WTC11 (cell line): ENCODE measurements around the gene COG2. TPM values are rescaled to one million over a fixed set of nuclear protein-coding genes. Genes with fewer than 3 reads are reported as not detected.

Experiments used
- ATAC-seq: fragments of 200-7000 bp; cut with Tn5 transposase; 2 replicates; pipeline ENCODE4 v1.10.0; 2021; ENCODE audit warnings: mild to moderate bottlenecking, moderate library complexity
- CTCF ChIA-PET: fragments of 300-600 bp; sonication (Branson Sonifier 250); formaldehyde crosslinking; loops from one replicate; lab custom pipeline; 2021; ENCODE audit warnings: antibody characterized with exemption; lab: Charles Lee
- POLR2A ChIA-PET: fragments of 350-600 bp; sonication (Branson Sonifier 250); formaldehyde crosslinking; loops from one replicate; lab custom pipeline; 2021; ENCODE audit warnings: antibody characterized with exemption; lab: Charles Lee
- DNase-seq: peaks from one replicate; pipeline ENCODE4 v3.0.0; 2021; ENCODE audit warnings: low spot score
- H3K27ac Mint-ChIP-seq: 2 replicates; pipeline ENCODE4 v1.8.0; 2021; ENCODE audit warnings: mixed read lengths
- H3K27me3 Mint-ChIP-seq: 2 replicates; pipeline ENCODE4 v1.8.0; 2021; ENCODE audit warnings: low read depth, mild to moderate bottlenecking, moderate library complexity, mixed read lengths
- H3K36me3 Mint-ChIP-seq: 2 replicates; pipeline ENCODE4 v1.8.0; 2021; ENCODE audit warnings: mixed read lengths
- H3K4me1 Mint-ChIP-seq: 2 replicates; pipeline ENCODE4 v1.8.0; 2022; ENCODE audit warnings: mixed read lengths
- H3K4me3 Mint-ChIP-seq: 2 replicates; pipeline ENCODE4 v1.8.0; 2021; ENCODE audit warnings: mild to moderate bottlenecking, moderate library complexity, mixed read lengths
- H3K9me3 Mint-ChIP-seq: 2 replicates; pipeline ENCODE4 v1.8.0; 2021; ENCODE audit warnings: mixed read lengths
- E2F4 ChIP-seq: sonication (generic); formaldehyde crosslinking; IDR thresholded peaks from 2 replicates; pipeline ENCODE4 v1.8.1; 2022; ENCODE audit warnings: low read depth, mild to moderate bottlenecking, moderate library complexity, missing genetic modification reagents, borderline replicate concordance
- HMGA2 ChIP-seq: fragments of 250-450 bp; sonication (Bioruptor Pico); IDR thresholded peaks from 2 replicates; pipeline ENCODE4 v1.4.0; 2021; ENCODE audit warnings: mild to moderate bottlenecking, moderate library complexity
- IRF2 ChIP-seq: sonication (generic); formaldehyde crosslinking; IDR thresholded peaks from 2 replicates; pipeline ENCODE4 v1.8.0; 2022; ENCODE audit warnings: low read depth, missing genetic modification reagents, borderline replicate concordance
- KAT7 ChIP-seq: sonication (generic); formaldehyde crosslinking; IDR thresholded peaks from 2 replicates; pipeline ENCODE4 v1.8.1; 2023; ENCODE audit warnings: missing genetic modification reagents, mild to moderate bottlenecking, borderline replicate concordance
- MYBL2 ChIP-seq: sonication (generic); formaldehyde crosslinking; IDR thresholded peaks from 2 replicates; pipeline ENCODE4 v1.8.1; 2023; ENCODE audit warnings: mild to moderate bottlenecking, moderate library complexity, missing genetic modification reagents
- NFATC4 ChIP-seq: fragments of 250-450 bp; sonication (Bioruptor Pico); IDR thresholded peaks from 2 replicates; pipeline ENCODE4 v1.9.0; 2021; ENCODE audit warnings: mild to moderate bottlenecking
- PRDM15 ChIP-seq: sonication (generic); formaldehyde crosslinking; IDR thresholded peaks from 2 replicates; pipeline ENCODE4 v1.8.0; 2022; ENCODE audit warnings: missing genetic modification reagents
- RORB ChIP-seq: fragments of 250-450 bp; sonication (Bioruptor Pico); IDR thresholded peaks from 2 replicates; pipeline ENCODE4 v1.9.0; 2021; ENCODE audit warnings: mild to moderate bottlenecking
- TP53 ChIP-seq: sonication (generic); formaldehyde crosslinking; IDR thresholded peaks from 2 replicates; pipeline ENCODE4 v1.8.1; 2023; ENCODE audit warnings: mild to moderate bottlenecking, missing genetic modification reagents
- ZBTB21 ChIP-seq: sonication (generic); formaldehyde crosslinking; IDR thresholded peaks from 2 replicates; pipeline ENCODE4 v1.8.1; 2023; ENCODE audit warnings: mild to moderate bottlenecking, missing genetic modification reagents, borderline replicate concordance
- ZNF219 ChIP-seq: sonication (generic); formaldehyde crosslinking; IDR thresholded peaks from 2 replicates; pipeline ENCODE4 v1.8.0; 2023; ENCODE audit warnings: missing genetic modification reagents, mild to moderate bottlenecking, borderline replicate concordance
- ZNF416 ChIP-seq: fragments of 250-450 bp; sonication (Bioruptor Pico); IDR thresholded peaks from 2 replicates; pipeline ENCODE4 v1.9.0; 2021; ENCODE audit warnings: mild to moderate bottlenecking, inconsistent platforms
- ZNF423 ChIP-seq: fragments of 250-450 bp; sonication (Bioruptor Pico); IDR thresholded peaks from 2 replicates; pipeline ENCODE4 v2.1.2; 2022; ENCODE audit warnings: mild to moderate bottlenecking, moderate library complexity
- total RNA-seq: library from RNA; stranded (reverse); gene quantifications from 3 replicates; pipeline ENCODE4 v1.2.3, GENCODE V29; 2021
- TF ChIP-seq, protein P1 (sequence below): sonication (generic); formaldehyde crosslinking; IDR thresholded peaks from 2 replicates; pipeline ENCODE4 v1.8.0; 2022; ENCODE audit warnings: mild to moderate bottlenecking, missing genetic modification reagents
- TF ChIP-seq, protein P2 (sequence below): sonication (generic); formaldehyde crosslinking; IDR thresholded peaks from 2 replicates; pipeline ENCODE4 v1.8.1; 2023; ENCODE audit warnings: mild to moderate bottlenecking, missing genetic modification reagents
- TF ChIP-seq, protein P3 (sequence below): fragments of 250-450 bp; sonication (Bioruptor Pico); IDR thresholded peaks from 2 replicates; pipeline ENCODE4 v2.1.2; 2022; ENCODE audit warnings: mild to moderate bottlenecking, moderate library complexity
- TF ChIP-seq, protein P4 (sequence below): sonication (generic); formaldehyde crosslinking; conservative IDR thresholded peaks from 2 replicates; pipeline ENCODE4 v1.8.1; 2023; ENCODE audit warnings: mild to moderate bottlenecking, low read depth, missing genetic modification reagents, moderate library complexity

The COG2 gene
- total RNA-seq, 1 experiment from 2014 or later: 30.9 TPM

DNA sequence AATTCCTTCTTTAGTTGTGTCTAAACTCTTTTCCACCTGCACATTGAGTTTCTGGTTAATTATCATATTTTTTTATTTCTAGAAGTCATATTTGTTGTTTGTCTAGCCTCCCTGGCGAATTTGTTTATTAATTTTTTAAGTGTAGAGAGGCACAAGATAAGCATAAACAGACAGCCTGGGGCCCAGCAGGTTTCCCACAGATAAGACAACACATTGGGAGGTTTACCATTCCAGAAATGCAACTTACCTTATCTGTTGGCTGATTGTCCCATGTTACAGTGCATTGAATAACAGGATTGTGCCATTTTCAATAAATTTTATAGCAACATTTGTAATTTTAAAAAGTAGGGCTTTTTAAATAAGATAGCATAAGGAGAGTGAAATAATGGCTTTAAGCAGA, 34.9 kb downstream of the COG2 start:
- H3K27ac Mint-ChIP-seq: no peak overlapping the region
- H3K27me3 Mint-ChIP-seq: no peaks in the 10 kb centered on the region
- peaks cover 58% of the 10 kb centered on the region for H3K36me3 Mint-ChIP-seq
- DNase-seq (no peak), ATAC-seq (no peak)
- no peak for TF ChIP-seq IRF2
- TF ChIP-seq, protein P1, sequence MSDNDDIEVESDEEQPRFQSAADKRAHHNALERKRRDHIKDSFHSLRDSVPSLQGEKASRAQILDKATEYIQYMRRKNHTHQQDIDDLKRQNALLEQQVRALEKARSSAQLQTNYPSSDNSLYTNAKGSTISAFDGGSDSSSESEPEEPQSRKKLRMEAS (CRISPR knock-in tag): no peak
- TF ChIP-seq ZNF416 (CRISPR knock-in tag): no peak
- no peak for TF ChIP-seq RORB (CRISPR knock-in tag)
- no peak for TF ChIP-seq KAT7 (CRISPR knock-in tag)
- no peak for TF ChIP-seq ZNF423 (CRISPR knock-in tag)
- TF ChIP-seq, protein P2, sequence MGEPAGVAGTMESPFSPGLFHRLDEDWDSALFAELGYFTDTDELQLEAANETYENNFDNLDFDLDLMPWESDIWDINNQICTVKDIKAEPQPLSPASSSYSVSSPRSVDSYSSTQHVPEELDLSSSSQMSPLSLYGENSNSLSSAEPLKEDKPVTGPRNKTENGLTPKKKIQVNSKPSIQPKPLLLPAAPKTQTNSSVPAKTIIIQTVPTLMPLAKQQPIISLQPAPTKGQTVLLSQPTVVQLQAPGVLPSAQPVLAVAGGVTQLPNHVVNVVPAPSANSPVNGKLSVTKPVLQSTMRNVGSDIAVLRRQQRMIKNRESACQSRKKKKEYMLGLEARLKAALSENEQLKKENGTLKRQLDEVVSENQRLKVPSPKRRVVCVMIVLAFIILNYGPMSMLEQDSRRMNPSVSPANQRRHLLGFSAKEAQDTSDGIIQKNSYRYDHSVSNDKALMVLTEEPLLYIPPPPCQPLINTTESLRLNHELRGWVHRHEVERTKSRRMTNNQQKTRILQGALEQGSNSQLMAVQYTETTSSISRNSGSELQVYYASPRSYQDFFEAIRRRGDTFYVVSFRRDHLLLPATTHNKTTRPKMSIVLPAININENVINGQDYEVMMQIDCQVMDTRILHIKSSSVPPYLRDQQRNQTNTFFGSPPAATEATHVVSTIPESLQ (CRISPR knock-in tag): no peak
- TF ChIP-seq, protein P3, sequence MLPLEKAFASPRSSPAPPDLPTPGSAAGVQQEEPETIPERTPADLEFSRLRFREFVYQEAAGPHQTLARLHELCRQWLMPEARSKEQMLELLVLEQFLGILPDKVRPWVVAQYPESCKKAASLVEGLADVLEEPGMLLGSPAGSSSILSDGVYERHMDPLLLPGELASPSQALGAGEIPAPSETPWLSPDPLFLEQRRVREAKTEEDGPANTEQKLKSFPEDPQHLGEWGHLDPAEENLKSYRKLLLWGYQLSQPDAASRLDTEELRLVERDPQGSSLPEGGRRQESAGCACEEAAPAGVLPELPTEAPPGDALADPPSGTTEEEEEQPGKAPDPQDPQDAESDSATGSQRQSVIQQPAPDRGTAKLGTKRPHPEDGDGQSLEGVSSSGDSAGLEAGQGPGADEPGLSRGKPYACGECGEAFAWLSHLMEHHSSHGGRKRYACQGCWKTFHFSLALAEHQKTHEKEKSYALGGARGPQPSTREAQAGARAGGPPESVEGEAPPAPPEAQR (CRISPR knock-in tag): no peak
- TF ChIP-seq E2F4 (CRISPR knock-in tag): no peak
- no peaks in the 10 kb centered on the region for H3K4me1 Mint-ChIP-seq
- 0 out of 2 replicates have a peak, but pooled peaks cover 4% of the 10 kb centered on the region for H3K9me3 Mint-ChIP-seq
- CTCF ChIA-PET: no interaction called here
- no peak overlapping the region for H3K4me3 Mint-ChIP-seq
- POLR2A ChIA-PET: no interaction called here

- POLR2A ChIA-PET: no interaction called here
- no peak overlapping the region for H3K27ac Mint-ChIP-seq
- no peaks in the 10 kb centered on the region for H3K4me1 Mint-ChIP-seq
- no peak for TF ChIP-seq TP53
- TF ChIP-seq ZNF219 (CRISPR knock-in tag): no peak
- DNase-seq (no peak), ATAC-seq (no peak)
- 0 out of 2 replicates have a peak, but pooled peaks cover 4% of the 10 kb centered on the region for H3K9me3 Mint-ChIP-seq
- H3K27me3 Mint-ChIP-seq: no peaks in the 10 kb centered on the region
- CTCF ChIA-PET: no interaction called here
- peaks cover 55% of the 10 kb centered on the region for H3K36me3 Mint-ChIP-seq
- H3K4me3 Mint-ChIP-seq: no peak overlapping the region
Observed at GRCh38 chr1:230679192-230679591, 36.9 kb downstream of the COG2 start.

- Mint-ChIP-seq H3K4me3 (no peak overlapping the region), H3K36me3 (peaks cover 55% of the 10 kb centered on the region), H3K9me3 (0 out of 2 replicates have a peak, but pooled peaks cover 4% of the 10 kb centered on the region), H3K4me1 (no peaks in the 10 kb centered on the region), H3K27me3 (no peaks in the 10 kb centered on the region), H3K27ac (no peak overlapping the region)
- TF ChIP-seq MYBL2 (CRISPR knock-in tag): no peak
- ChIA-PET POLR2A (no interaction called here), CTCF (no interaction called here)
- ATAC-seq (no peak), DNase-seq (no peak)
Observed at GRCh38 chr1:230679825-230680224, 37.5 kb downstream of the COG2 start.

DNA sequence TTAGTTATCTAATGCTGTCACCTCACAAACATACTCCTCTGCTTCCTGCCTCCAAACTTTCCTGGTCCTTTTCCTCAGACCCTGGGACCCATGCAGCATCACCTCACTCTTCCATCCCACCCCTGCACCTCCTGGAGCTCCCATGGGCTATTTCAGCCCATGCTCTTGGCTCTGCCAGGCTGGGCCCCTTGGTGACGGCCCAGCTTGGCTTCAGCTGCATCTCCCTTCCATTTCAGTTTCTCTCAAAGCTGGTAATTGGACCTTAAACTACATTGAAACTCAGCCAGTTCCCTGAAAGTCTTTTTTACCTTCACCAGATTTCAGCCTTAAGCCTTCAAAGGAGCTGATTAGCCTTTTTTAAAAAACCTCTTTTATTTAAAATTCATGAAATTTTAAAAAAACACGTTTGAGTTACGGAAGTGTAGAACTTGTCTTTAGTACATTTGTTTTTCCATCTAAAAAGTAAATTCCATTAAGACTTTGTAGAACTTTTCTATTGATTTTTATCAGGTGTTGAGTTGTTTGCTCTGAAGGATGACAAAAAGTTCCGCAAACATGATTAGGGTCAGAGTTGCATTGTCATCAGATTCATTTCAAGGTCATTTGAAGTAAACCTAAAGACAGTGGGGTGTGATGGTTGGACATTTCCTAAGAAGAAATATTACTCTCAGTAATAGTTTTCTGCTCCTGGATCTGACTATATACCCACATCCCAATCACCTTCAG, 38.2 kb downstream of the COG2 start:
- ATAC-seq: no peak
- ChIA-PET CTCF (no interaction called here), POLR2A (no interaction called here)
- no peak for DNase-seq
- Mint-ChIP-seq H3K4me1 (no peaks in the 10 kb centered on the region), H3K36me3 (peaks cover 58% of the 10 kb centered on the region), H3K27me3 (no peaks in the 10 kb centered on the region), H3K9me3 (0 out of 2 replicates have a peak, but pooled peaks cover 4% of the 10 kb centered on the region), H3K4me3 (no peak overlapping the region), H3K27ac (no peak overlapping the region)
- no peak for TF ChIP-seq PRDM15 (CRISPR knock-in tag)
- no peak for TF ChIP-seq HMGA2 (CRISPR knock-in tag)
- TF ChIP-seq, protein P4, sequence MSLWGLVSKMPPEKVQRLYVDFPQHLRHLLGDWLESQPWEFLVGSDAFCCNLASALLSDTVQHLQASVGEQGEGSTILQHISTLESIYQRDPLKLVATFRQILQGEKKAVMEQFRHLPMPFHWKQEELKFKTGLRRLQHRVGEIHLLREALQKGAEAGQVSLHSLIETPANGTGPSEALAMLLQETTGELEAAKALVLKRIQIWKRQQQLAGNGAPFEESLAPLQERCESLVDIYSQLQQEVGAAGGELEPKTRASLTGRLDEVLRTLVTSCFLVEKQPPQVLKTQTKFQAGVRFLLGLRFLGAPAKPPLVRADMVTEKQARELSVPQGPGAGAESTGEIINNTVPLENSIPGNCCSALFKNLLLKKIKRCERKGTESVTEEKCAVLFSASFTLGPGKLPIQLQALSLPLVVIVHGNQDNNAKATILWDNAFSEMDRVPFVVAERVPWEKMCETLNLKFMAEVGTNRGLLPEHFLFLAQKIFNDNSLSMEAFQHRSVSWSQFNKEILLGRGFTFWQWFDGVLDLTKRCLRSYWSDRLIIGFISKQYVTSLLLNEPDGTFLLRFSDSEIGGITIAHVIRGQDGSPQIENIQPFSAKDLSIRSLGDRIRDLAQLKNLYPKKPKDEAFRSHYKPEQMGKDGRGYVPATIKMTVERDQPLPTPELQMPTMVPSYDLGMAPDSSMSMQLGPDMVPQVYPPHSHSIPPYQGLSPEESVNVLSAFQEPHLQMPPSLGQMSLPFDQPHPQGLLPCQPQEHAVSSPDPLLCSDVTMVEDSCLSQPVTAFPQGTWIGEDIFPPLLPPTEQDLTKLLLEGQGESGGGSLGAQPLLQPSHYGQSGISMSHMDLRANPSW (CRISPR knock-in tag): no peak
- TF ChIP-seq, protein P1 (CRISPR knock-in tag): no peak
- no peak for TF ChIP-seq ZBTB21 (CRISPR knock-in tag)
- TF ChIP-seq NFATC4 (CRISPR knock-in tag): no peak
